ENCODE data around the gene PDLIM1.

DNA sequence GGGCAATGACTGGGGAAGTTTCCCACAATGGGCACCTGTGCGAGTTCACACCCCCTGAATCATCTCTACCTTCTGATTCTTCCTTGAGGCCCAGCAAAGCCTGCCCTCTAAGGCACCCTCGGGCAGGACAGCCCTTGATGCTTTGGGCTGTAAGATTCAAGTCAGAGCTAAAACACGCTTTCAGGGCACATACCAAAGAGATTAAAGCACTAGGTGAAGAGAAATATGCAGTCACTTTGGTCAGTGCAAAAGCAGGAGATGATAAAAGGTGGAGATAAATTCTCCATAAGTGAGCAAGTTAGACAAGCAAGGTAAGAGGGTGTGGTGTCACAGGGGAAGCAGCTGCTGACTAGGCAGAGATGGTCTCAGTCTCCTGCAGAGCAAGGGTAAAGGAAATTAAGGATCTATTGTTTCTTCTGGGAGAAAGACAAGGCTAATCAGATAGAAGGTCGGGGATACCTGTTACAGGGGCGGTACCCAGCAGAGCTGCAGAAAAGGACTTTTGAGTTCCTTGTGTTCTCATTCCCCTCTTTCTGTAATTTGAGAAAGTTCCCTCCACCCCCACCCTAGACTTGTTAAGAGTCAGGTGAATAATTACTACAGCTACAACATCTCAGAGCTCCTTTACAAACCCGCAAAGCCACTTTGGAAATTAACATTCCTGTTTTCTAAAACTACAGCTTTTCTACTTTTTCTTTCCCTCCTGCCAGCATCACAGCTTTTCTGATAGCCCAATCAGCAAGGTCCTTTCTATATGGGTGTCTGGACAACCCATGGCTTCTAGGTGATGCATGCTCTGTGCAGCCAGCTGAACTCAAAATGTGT, 26.4 kb downstream of the PDLIM1 start:
- no peak for TF ChIP-seq ZNF274 (IDR thresholded peaks at IDR 0.05; ENCODE audit: low read depth, low read length)
- TF ChIP-seq YY1 (IDR thresholded peaks at IDR 0.05; ENCODE audit: insufficient read depth, insufficient read length): no peak
- no peak for TF ChIP-seq SUZ12 (IDR thresholded peaks at IDR 0.05; ENCODE audit: extremely low read depth, insufficient read depth, insufficient read length)

Data from NT2/D1 (cell line).